HepG2 (cell line): ENCODE results near the gene ST6GALNAC6. TPM values are rescaled to one million over a fixed set of nuclear protein-coding genes. Genes with fewer than 3 reads are reported as not detected.

Experiments used
- ATAC-seq: fragments of 200-7000 bp; cut with Tn5 transposase; 3 replicates; pipeline ENCODE4 v1.9.1; 2020; ENCODE audit warnings: mild to moderate bottlenecking, moderate library complexity
- BruUV-seq: library from RNA; stranded (reverse); fragments of 400-500 nt; replicated peaks from 2 replicates; lab custom pipeline; 2021; lab: Mats Ljungman, UMichigan
- CTCF ChIA-PET: fragments of 300-600 bp; formaldehyde crosslinking; extraction: SDS; loops from one replicate; lab custom pipeline; 2021; ENCODE audit warnings: low total read pairs, inconsistent platforms, low intra/inter-chr PET ratio; lab: Yijun Ruan, JAX
- POLR2A ChIA-PET: fragments of 350-600 bp; sonication (Branson Sonifier 250); formaldehyde crosslinking; loops from one replicate; lab custom pipeline; 2020; ENCODE audit warnings: antibody characterized with exemption, inconsistent platforms; lab: Yijun Ruan, JAX
- DNase-seq: peaks from one replicate; pipeline ENCODE4 v3.0.0-alpha.2; 2015; ENCODE audit warnings: low spot score
- FAIRE-seq: peaks from 3 replicates; lab custom pipeline; 2011; peaks lifted over from hg19 to GRCh38; lab: Jason Lieb, UNC
- H2AFZ ChIP-seq: one replicate; pipeline ENCODE4 v1.6.1; 2011; ENCODE audit warnings: low read length, inconsistent platforms
- H3K27ac ChIP-seq: fragments of 300-600 bp; 3 replicates; pipeline ENCODE4 v1.8.0; 2011; ENCODE audit warnings: mixed run types, mild to moderate bottlenecking, mixed read lengths, low read length, inconsistent platforms; ENCODE audit not compliant: insufficient read depth; ENCODE audit errors: extremely low read length
- H3K27me3 ChIP-seq, 2 experiments: fragments of 200-600 bp in 1 of 2; 2 replicates in 1 of 2; 3 replicates in 1 of 2; pipeline versions ENCODE4 v1.6.0 to v1.8.0; 2011; ENCODE audit warnings: low read length in 2 of 2, mild to moderate bottlenecking in 2 of 2, moderate library complexity in 2 of 2, inconsistent platforms in 1 of 2; ENCODE audit not compliant: insufficient read depth in 2 of 2, control insufficient read depth in 1 of 2
- H3K36me3 ChIP-seq, 2 experiments: fragments of 200-600 bp in 1 of 2; replicated peaks in 1 of 2; 2 replicates in 1 of 2; 3 replicates in 1 of 2; pipeline versions ENCODE4 v1.5.1 to v1.8.0; 2011; ENCODE audit warnings: low read length in 2 of 2, inconsistent platforms in 1 of 2; ENCODE audit not compliant: insufficient read depth in 2 of 2, control insufficient read depth in 1 of 2
- H3K4me1 ChIP-seq: 2 replicates; pipeline ENCODE4 v1.5.1; 2012; ENCODE audit warnings: low read length, inconsistent platforms; ENCODE audit not compliant: insufficient read depth
- H3K4me2 ChIP-seq: 2 replicates; pipeline ENCODE4 v1.6.0; 2011; ENCODE audit warnings: low read depth, low read length, inconsistent platforms
- H3K4me3 ChIP-seq, 3 experiments: fragments of 200-600 bp in 1 of 3; sonication (generic), shearing (Covaris generic) in 1 of 3; replicated peaks in 1 of 3; 2 replicates each; pipeline ENCODE4 v1.5.1; 2011 to 2016; ENCODE audit warnings: low read length in 3 of 3, inconsistent platforms in 2 of 3, low read depth in 2 of 3, mild to moderate bottlenecking in 2 of 3, control low read depth in 1 of 3, mixed read lengths in 1 of 3; ENCODE audit not compliant: insufficient read depth in 1 of 3
- H3K79me2 ChIP-seq: one replicate; pipeline ENCODE4 v1.6.1; 2011; ENCODE audit warnings: low read length, inconsistent platforms; ENCODE audit not compliant: insufficient read depth
- H3K9ac ChIP-seq: 2 replicates; pipeline ENCODE4 v1.6.0; 2011; ENCODE audit warnings: mild to moderate bottlenecking, low read depth, low read length, inconsistent platforms; ENCODE audit not compliant: insufficient read depth
- H3K9me3 ChIP-seq: 2 replicates; pipeline ENCODE4 v1.5.1; 2012; ENCODE audit warnings: mild to moderate bottlenecking, low read length
- H4K20me1 ChIP-seq: 2 replicates; pipeline ENCODE4 v1.6.0; 2011; ENCODE audit warnings: inconsistent platforms, mild to moderate bottlenecking, low read length, moderate library complexity; ENCODE audit not compliant: insufficient read depth
- AGO2 ChIP-seq: fragments of 200-400 bp; formaldehyde crosslinking; optimal IDR thresholded peaks from 2 replicates; pipeline ENCODE3; 2017; ENCODE audit warnings: mild to moderate bottlenecking, low read depth, low read length, moderate library complexity
- EED ChIP-seq: sonication (generic); formaldehyde crosslinking; IDR thresholded peaks from 2 replicates; pipeline ENCODE4 v1.5.0; 2020; ENCODE audit warnings: mild to moderate bottlenecking, missing genetic modification reagents
- KDM3A ChIP-seq: IDR thresholded peaks from 2 replicates; pipeline ENCODE4 v1.6.1; 2018; ENCODE audit warnings: low read depth, missing compliant biosample characterization
- PHF8 ChIP-seq: sonication (generic); formaldehyde crosslinking; IDR thresholded peaks from 2 replicates; pipeline ENCODE4 v1.5.0; 2020; ENCODE audit warnings: missing genetic modification reagents
- POLR2A ChIP-seq, 2 experiments: IDR thresholded peaks; 2 replicates each; pipeline ENCODE4 v1.6.1; 2011; ENCODE audit warnings: low read depth in 2 of 2, low read length in 2 of 2, mild to moderate bottlenecking in 1 of 2, moderate library complexity in 1 of 2; ENCODE audit not compliant: insufficient read depth in 1 of 2
- RBFOX2 ChIP-seq: fragments of 200-400 bp; formaldehyde crosslinking; IDR thresholded peaks from 2 replicates; pipeline ENCODE4 v1.6.1; 2017; ENCODE audit warnings: low read depth, mild to moderate bottlenecking, low read length
- TMF1 ChIP-seq: sonication (generic); formaldehyde crosslinking; IDR thresholded peaks from 2 replicates; pipeline ENCODE4 v1.8.1; 2022; ENCODE audit warnings: low read depth, missing genetic modification reagents
- ZC3H13 ChIP-seq: sonication (generic); formaldehyde crosslinking; IDR thresholded peaks from 2 replicates; pipeline ENCODE4 v1.8.1; 2023; ENCODE audit warnings: mild to moderate bottlenecking, missing genetic modification reagents, moderate library complexity
- ZFY ChIP-seq: sonication (generic); formaldehyde crosslinking; IDR thresholded peaks from 2 replicates; pipeline ENCODE4 v1.4.0; 2020; ENCODE audit warnings: missing genetic modification reagents
- ZMAT3 ChIP-seq: sonication (generic); formaldehyde crosslinking; conservative IDR thresholded peaks from 2 replicates; pipeline ENCODE4 v1.7.0; 2021; ENCODE audit warnings: missing genetic modification reagents
- ZNF235 ChIP-seq: sonication (generic); formaldehyde crosslinking; IDR thresholded peaks from 2 replicates; pipeline ENCODE4 v1.8.1; 2023; ENCODE audit warnings: mild to moderate bottlenecking, missing genetic modification reagents, borderline replicate concordance
- ZNF570 ChIP-seq: sonication (generic); formaldehyde crosslinking; IDR thresholded peaks from 2 replicates; pipeline ENCODE4 v1.4.0; 2020; ENCODE audit warnings: mild to moderate bottlenecking, missing genetic modification reagents, borderline replicate concordance
- ZNF75D ChIP-seq: sonication (generic); formaldehyde crosslinking; IDR thresholded peaks from 2 replicates; pipeline ENCODE4 v1.8.1; 2023; ENCODE audit warnings: missing genetic modification reagents, mild to moderate bottlenecking, borderline replicate concordance
- ZNF788 ChIP-seq: sonication (generic); formaldehyde crosslinking; IDR thresholded peaks from 2 replicates; pipeline ENCODE4 v1.5.0; 2020; ENCODE audit warnings: mild to moderate bottlenecking, missing genetic modification reagents, borderline replicate concordance
- WGBS: methylation state at CpG from one replicate; pipeline ENCODE4 v1.1.6; 2017; ENCODE audit warnings: low lambda C conversion rate; 5-methylcytosine and 5-hydroxymethylcytosine counted together
- in situ Hi-C: cut with HindIII; loops from 2 replicates; pipeline ENCODE4 v1.10.0; 2017; ENCODE audit warnings: low pct_unique_long_range_greater_than_20kb; ENCODE audit not compliant: extremely low pct_ligation_motif_present
- intact Hi-C: fragments of 100-400 bp; cut with micrococcal nuclease; formaldehyde crosslinking; loops from one replicate; pipeline ENCODE4 v1.10.0; 2022; ENCODE audit not compliant: unreplicated experiment
- polyA plus RNA-seq, 8 experiments: library from polyadenylated mRNA; depleted of rRNA in 3 of 8; stranded (reverse) in 7 of 8; unstranded in 1 of 8; fragments of >200 nt; fragmentation: Illumina TruSeq in 4 of 8; extraction: Trizol in 4 of 8; gene quantifications; 2 replicates each; pipeline versions ENCODE4 v1.2.1 to v1.2.3, GENCODE V29; 2011 to 2016; ENCODE audit warnings: low read depth in 4 of 8, missing spikeins in 1 of 8, mixed read lengths in 1 of 8; ENCODE audit not compliant: insufficient read depth in 1 of 8
- total RNA-seq, 5 experiments: library from RNA; depleted of rRNA; stranded (reverse); fragments of >200 nt; fragmentation: Illumina TruSeq; extraction: Trizol; gene quantifications; 2 replicates each; pipeline ENCODE4 v1.2.3, GENCODE V29; 2016; ENCODE audit warnings: low read depth in 1 of 5
- TF ChIP-seq, protein P1 (sequence below): sonication (generic); formaldehyde crosslinking; IDR thresholded peaks from 2 replicates; pipeline ENCODE4 v1.5.1; 2020; ENCODE audit warnings: missing genetic modification reagents, mild to moderate bottlenecking, borderline replicate concordance
- TF ChIP-seq, protein P2 (sequence below): sonication (generic); formaldehyde crosslinking; IDR thresholded peaks from 2 replicates; pipeline ENCODE4 v1.4.0; 2020; ENCODE audit warnings: missing genetic modification reagents, borderline replicate concordance
- TF ChIP-seq, protein P3 (sequence below): sonication (generic); formaldehyde crosslinking; IDR thresholded peaks from 2 replicates; pipeline ENCODE4 v1.8.1; 2023; ENCODE audit warnings: mild to moderate bottlenecking, inconsistent platforms, moderate library complexity, missing genetic modification reagents, borderline replicate concordance

ST6GALNAC6 gene
- total and polyA plus RNA-seq, 2 of the 13 experiments (the other 11 are each of a cell fraction or from before 2014, with no cell fraction given) = 18.5 to 65.4 TPM

DNA sequence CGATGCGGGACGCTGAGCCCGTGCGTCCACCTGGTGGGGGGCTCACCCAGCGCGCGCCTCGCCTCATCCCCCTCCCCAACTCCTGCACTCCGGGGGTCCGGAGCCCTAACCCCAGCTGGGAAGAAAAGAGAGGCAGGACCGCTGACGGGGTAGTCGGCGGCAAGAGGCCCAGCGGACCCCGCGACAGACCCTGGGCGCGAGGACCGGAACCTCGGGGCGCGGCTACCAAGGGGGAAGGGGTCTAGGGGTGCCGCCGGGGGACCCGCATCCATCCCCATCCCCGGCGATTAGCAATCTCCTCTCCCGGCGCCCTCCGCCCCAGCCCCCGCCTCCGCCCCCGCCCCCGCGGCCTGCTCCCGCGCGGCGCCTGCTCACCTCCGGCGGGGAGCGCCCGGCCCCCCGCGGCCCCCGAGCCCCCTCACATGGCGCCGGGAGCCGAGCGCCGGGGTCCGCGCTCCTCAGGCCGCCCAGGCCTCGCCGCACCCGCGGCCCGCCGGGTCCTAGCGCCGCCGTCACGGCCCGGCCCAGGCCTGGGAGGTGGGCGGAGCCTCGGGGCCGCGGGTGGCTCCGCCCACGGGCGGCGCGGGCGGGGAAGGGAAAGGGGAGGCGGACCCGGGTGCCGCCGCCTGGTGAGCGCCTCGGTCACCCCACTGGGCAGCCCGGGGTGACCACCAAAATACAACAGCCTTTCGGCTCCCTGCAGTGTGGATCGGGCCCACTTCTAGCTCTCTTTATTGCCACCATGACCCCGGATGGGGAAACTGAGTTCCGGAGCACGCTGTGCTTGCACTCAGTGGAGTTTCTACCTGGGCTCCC is at the start of gene ST6GALNAC6 (continued):
- TF ChIP-seq ZC3H13 (CRISPR knock-in tag) (no peak), ZMAT3 (CRISPR knock-in tag) (peak; percentile 68; the same call in 1 of the 2 replicates), PHF8 (CRISPR knock-in tag) (peak; percentile 36; the same call in 1 of the 2 replicates), TMF1 (peak; percentile 57; the same call in 1 of the 2 replicates), ZFY (CRISPR knock-in tag) (peak; percentile 78)
- TF ChIP-seq, protein P1, sequence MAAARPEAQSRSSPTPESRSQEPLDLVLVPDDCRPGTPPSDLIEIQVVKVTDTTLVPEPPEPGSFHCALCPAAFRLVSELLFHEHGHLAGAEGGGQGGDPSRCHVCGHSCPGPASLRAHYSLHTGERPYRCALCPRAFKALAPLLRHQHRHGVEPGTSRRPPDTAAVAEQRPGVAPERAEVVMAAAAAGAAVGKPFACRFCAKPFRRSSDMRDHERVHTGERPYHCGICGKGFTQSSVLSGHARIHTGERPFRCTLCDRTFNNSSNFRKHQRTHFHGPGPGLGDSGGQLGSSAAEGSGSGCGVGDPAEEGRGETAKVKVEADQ (CRISPR knock-in tag) = peak; percentile 19; the same call in 1 of the 2 replicates

- Histone ChIP-seq H3K27me3 (no peaks in the 10 kb centered on the region; a peak in 1 of 5 replicates), H2AFZ (no peak overlapping the region), H3K4me3 (peak overlapping the region; percentile 14 to 74 (median 51); a peak in 5 of 6 replicates), H4K20me1 (peaks cover 5% of the 10 kb centered on the region), H3K9me3 (no peaks in the 10 kb centered on the region), H3K79me2 (peaks cover 52% of the 10 kb centered on the region), H3K4me1 (peaks cover 81% of the 10 kb centered on the region), H3K4me2 (peak overlapping the region; percentile 95), H3K36me3 (peaks cover 14 to 44% of the 10 kb centered on the region in 2 experiments; a peak in 4 of 5 replicates), H3K27ac (peak overlapping the region; percentile 52), H3K9ac (peak overlapping the region; percentile 62)
- ChIA-PET POLR2A (interaction anchor here (0.6 to 1.0 kb wide), 2 partner anchors 31 to 81 kb away, joined by 3 read pairs; no protein-coding TSS in a partner anchor), CTCF (interaction anchor here (1.6 kb wide), 1 partner anchor 87 kb away, joined by 4 read pairs; no protein-coding TSS in a partner anchor)
- FAIRE-seq = no peak
- intact Hi-C loops = loop anchor here (10.0 kb wide), 1 partner anchor 167 kb away; no protein-coding TSS in a partner anchor
- in situ Hi-C loops = no loop called here
- WGBS = 100% methylated on average over 3 of the region's 17 CpGs
- no peak for ATAC-seq
- no peak for DNase-seq
- BruUV-seq = no TSS peak
- 0 out of 2 replicates have a peak, but pooled peaks have one; percentile 19 for TF ChIP-seq ZNF788 (CRISPR knock-in tag)
- no peak for TF ChIP-seq KDM3A (CRISPR knock-in tag)
- peak; percentile 73 for TF ChIP-seq AGO2
- TF ChIP-seq, protein P2, sequence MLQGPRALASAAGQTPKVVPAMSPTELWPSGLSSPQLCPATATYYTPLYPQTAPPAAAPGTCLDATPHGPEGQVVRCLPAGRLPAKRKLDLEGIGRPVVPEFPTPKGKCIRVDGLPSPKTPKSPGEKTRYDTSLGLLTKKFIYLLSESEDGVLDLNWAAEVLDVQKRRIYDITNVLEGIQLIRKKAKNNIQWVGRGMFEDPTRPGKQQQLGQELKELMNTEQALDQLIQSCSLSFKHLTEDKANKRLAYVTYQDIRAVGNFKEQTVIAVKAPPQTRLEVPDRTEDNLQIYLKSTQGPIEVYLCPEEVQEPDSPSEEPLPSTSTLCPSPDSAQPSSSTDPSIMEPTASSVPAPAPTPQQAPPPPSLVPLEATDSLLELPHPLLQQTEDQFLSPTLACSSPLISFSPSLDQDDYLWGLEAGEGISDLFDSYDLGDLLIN = no peak
- TF ChIP-seq ZNF570 (CRISPR knock-in tag) = no peak
- 0 out of 2 replicates have a peak, but pooled peaks have one; percentile 59 for TF ChIP-seq EED (CRISPR knock-in tag)
- 0 out of 2 replicates have a peak, but pooled peaks have one; percentile 57 for TF ChIP-seq RBFOX2
- TF ChIP-seq POLR2A (IDR thresholded peaks at IDR 0.05; ENCODE audit: insufficient read depth in 1 of 2, low read depth in 2 of 2, low read length in 2 of 2) = no peak
- TF ChIP-seq, protein P3, sequence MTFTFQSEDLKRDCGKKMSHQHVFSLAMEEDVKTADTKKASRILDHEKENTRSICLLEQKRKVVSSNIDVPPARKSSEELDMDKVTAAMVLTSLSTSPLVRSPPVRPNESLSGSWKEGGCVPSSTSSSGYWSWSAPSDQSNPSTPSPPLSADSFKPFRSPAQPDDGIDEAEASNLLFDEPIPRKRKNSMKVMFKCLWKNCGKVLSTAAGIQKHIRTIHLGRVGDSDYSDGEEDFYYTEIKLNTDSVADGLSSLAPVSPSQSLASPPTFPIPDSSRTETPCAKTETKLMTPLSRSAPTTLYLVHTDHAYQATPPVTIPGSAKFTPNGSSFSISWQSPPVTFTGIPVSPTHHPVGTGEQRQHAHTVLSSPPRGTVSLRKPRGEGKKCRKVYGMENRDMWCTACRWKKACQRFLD (CRISPR knock-in tag) = no peak
- TF ChIP-seq ZNF75D (CRISPR knock-in tag) = 0 out of 2 replicates have a peak, but pooled peaks have one; percentile 30
- TF ChIP-seq ZNF235 (CRISPR knock-in tag) = no peak
These were observed 48.7 kb upstream of the ST6GALNAC6 start for GRCh38 chr9:127947841-127948710.
